K562 (cell line): ENCODE data around the gene SORCS1. TPM values are rescaled to one million over a fixed set of nuclear protein-coding genes. Genes with fewer than 3 reads are reported as not detected.

Source experiments
- ATAC-seq: fragments of 200-7000 bp; cut with Tn5 transposase; 3 replicates; pipeline ENCODE4 v1.9.1; 2020; ENCODE audit warnings: moderate library complexity
- BruUV-seq: library from RNA; stranded (reverse); fragments of 400-500 nt; replicated peaks from 2 replicates; lab custom pipeline; 2021; lab: Mats Ljungman, UMichigan
- CTCF ChIA-PET: fragments of 300-600 bp; formaldehyde crosslinking; extraction: SDS; loops from one replicate; lab custom pipeline; 2021; ENCODE audit warnings: low intra/inter-chr PET ratio; lab: Yijun Ruan, JAX
- POLR2A ChIA-PET: fragments of 300-600, 350-650 bp; sonication (Branson Sonifier 250); formaldehyde crosslinking; extraction: SDS; loops from one replicate; lab custom pipeline; 2021; ENCODE audit warnings: antibody characterized with exemption, inconsistent platforms; lab: Yijun Ruan, JAX
- DNase-seq, 4 experiments: peaks; one replicate each; pipeline versions ENCODE4 v3.0.0 to v3.0.0-alpha.2; 2011 to 2018; ENCODE audit warnings: low spot score in 3 of 4, mixed read lengths in 3 of 4; ENCODE audit errors: extremely low read depth in 1 of 4
- FAIRE-seq: peaks from 2 replicates; lab custom pipeline; 2011; peaks lifted over from hg19 to GRCh38; lab: Jason Lieb, UNC
- H2AFZ ChIP-seq: 2 replicates; pipeline ENCODE4 v1.6.0; 2011; ENCODE audit warnings: low read depth, low read length, control low read depth, inconsistent platforms
- H3K27ac ChIP-seq: fragments of 200-600 bp; 3 replicates; pipeline ENCODE4 v1.8.0; 2011; ENCODE audit warnings: low read depth, mild to moderate bottlenecking, control low read depth, inconsistent platforms, low read length, moderate library complexity, mixed read lengths; ENCODE audit errors: extremely low read depth
- H3K27me3 ChIP-seq, 2 experiments: fragments of 300-600 bp in 1 of 2; 2 replicates in 1 of 2; 3 replicates in 1 of 2; pipeline versions ENCODE4 v1.6.0 to v1.8.0; 2011; ENCODE audit warnings: inconsistent platforms in 2 of 2, low read length in 2 of 2, mild to moderate bottlenecking in 1 of 2, mixed read lengths in 1 of 2, moderate library complexity in 1 of 2; ENCODE audit not compliant: control insufficient read depth in 2 of 2, insufficient read depth in 2 of 2
- H3K36me3 ChIP-seq: fragments of 300-600 bp; 3 replicates; pipeline ENCODE4 v1.8.0; 2011; ENCODE audit warnings: mild to moderate bottlenecking, low read length, inconsistent platforms; ENCODE audit not compliant: control insufficient read depth, insufficient read depth
- H3K4me1 ChIP-seq, 2 experiments: fragments of 200-600 bp in 1 of 2; replicated peaks in 1 of 2; 2 replicates in 1 of 2; 3 replicates in 1 of 2; pipeline versions ENCODE4 v1.5.1 to v1.8.0; 2011; ENCODE audit warnings: inconsistent platforms in 2 of 2, low read length in 2 of 2, mild to moderate bottlenecking in 1 of 2, mixed read lengths in 1 of 2, moderate library complexity in 1 of 2; ENCODE audit not compliant: control insufficient read depth in 2 of 2, insufficient read depth in 2 of 2
- H3K4me2 ChIP-seq: 2 replicates; pipeline ENCODE4 v1.6.1; 2011; ENCODE audit warnings: low read length, control low read depth, inconsistent platforms, mixed read lengths; ENCODE audit not compliant: insufficient read depth
- H3K4me3 ChIP-seq: fragments of 200-600 bp; sonication (generic), shearing (Covaris generic); 2 replicates; pipeline ENCODE4 v1.5.1; 2016; ENCODE audit warnings: control low read depth, inconsistent platforms
- H3K79me2 ChIP-seq: fragments of 200-600 bp; 3 replicates; pipeline ENCODE4 v1.8.0; 2011; ENCODE audit warnings: low read length, inconsistent platforms; ENCODE audit not compliant: control insufficient read depth, insufficient read depth
- H3K9ac ChIP-seq, 2 experiments: 2 replicates each; pipeline versions ENCODE4 v1.6.0 to v1.6.1; 2011; ENCODE audit warnings: low read depth in 2 of 2, low read length in 2 of 2, control low read depth in 1 of 2, inconsistent platforms in 1 of 2, mild to moderate bottlenecking in 1 of 2, mixed read lengths in 1 of 2; ENCODE audit not compliant: insufficient read depth in 1 of 2
- H3K9me1 ChIP-seq: one replicate; pipeline ENCODE4 v1.6.0; 2011; ENCODE audit warnings: inconsistent platforms, mild to moderate bottlenecking, low read length, moderate library complexity; ENCODE audit not compliant: control insufficient read depth, insufficient read depth
- H3K9me3 ChIP-seq: replicated peaks from 2 replicates; pipeline ENCODE4 v1.5.1; 2011; ENCODE audit warnings: low read depth, low read length, inconsistent platforms; ENCODE audit not compliant: control insufficient read depth, insufficient read depth
- H4K20me1 ChIP-seq: replicated peaks from 2 replicates; pipeline ENCODE4 v1.6.1; 2011; ENCODE audit warnings: low read length, inconsistent platforms, mixed read lengths; ENCODE audit not compliant: control insufficient read depth, insufficient read depth
- DEAF1 ChIP-seq: fragments of 450-650 bp; formaldehyde crosslinking; IDR thresholded peaks from 2 replicates; pipeline ENCODE4 v1.4.0; 2020; ENCODE audit warnings: mild to moderate bottlenecking, moderate library complexity
- HBP1 ChIP-seq: fragments of 450-650 bp; formaldehyde crosslinking; IDR thresholded peaks from 2 replicates; pipeline ENCODE4 v1.4.0; 2022; ENCODE audit warnings: missing genetic modification characterization
- HMGN3 ChIP-seq: IDR thresholded peaks from 2 replicates; pipeline ENCODE4 v1.6.1; 2011; ENCODE audit warnings: borderline replicate concordance, low read depth, mild to moderate bottlenecking, mixed read lengths, low read length; ENCODE audit not compliant: insufficient read length; ENCODE audit errors: extremely low read depth
- HOXB6 ChIP-seq: fragments of 250-450 bp; sonication (Bioruptor Pico); IDR thresholded peaks from 2 replicates; pipeline ENCODE4 v1.5.1; 2022; ENCODE audit warnings: mild to moderate bottlenecking, borderline replicate concordance
- NFATC3 ChIP-seq: fragments of 450-650 bp; IDR thresholded peaks from 2 replicates; pipeline ENCODE4 v1.6.1; 2017; ENCODE audit warnings: mild to moderate bottlenecking
- TCF15 ChIP-seq: fragments of 250-450 bp; sonication (Bioruptor Pico); IDR thresholded peaks from 2 replicates; pipeline ENCODE4 v1.8.0; 2022; ENCODE audit warnings: moderate library complexity, mild to moderate bottlenecking, inconsistent platforms
- ZBTB8A ChIP-seq: fragments of 450-650 bp; IDR thresholded peaks from 2 replicates; pipeline ENCODE4 v1.6.1; 2018; ENCODE audit warnings: mild to moderate bottlenecking, moderate library complexity; ENCODE audit not compliant: partially characterized antibody
- ZNF778 ChIP-seq: fragments of 450-650 bp; formaldehyde crosslinking; IDR thresholded peaks from 2 replicates; pipeline ENCODE4 v1.4.0; 2020; ENCODE audit warnings: mild to moderate bottlenecking, moderate library complexity
- WGBS: fragments of 100-300 bp; shearing (Covaris generic); methylation state at CpG from one replicate; pipeline ENCODE4 v1.1.6; 2016; ENCODE audit warnings: low coverage, mixed read lengths; ENCODE audit not compliant: insufficient coverage; ENCODE audit errors: missing lambda C conversion rate; 5-methylcytosine and 5-hydroxymethylcytosine counted together
- in situ Hi-C: fragments of 300-500 bp; cut with MboI; formaldehyde crosslinking; loops from 4 replicates; pipeline ENCODE4 v1.15.0; 2018; ENCODE audit warnings: inconsistent platforms, mixed read lengths
- intact Hi-C: fragments of 100-400 bp; cut with micrococcal nuclease; formaldehyde crosslinking; loops from 2 replicates; pipeline ENCODE4 v1.14.2; 2022
- polyA plus RNA-seq, 8 experiments: library from polyadenylated mRNA; depleted of rRNA in 4 of 8; stranded (reverse) in 5 of 8; unstranded in 3 of 8; fragments of >200 nt; fragmentation: Nextera tagmentation in 2 of 8; fragmentation: Illumina TruSeq in 1 of 8; extraction: Ambion mirVana in 2 of 8; extraction: Trizol in 1 of 8; gene quantifications; 2 replicates each; pipeline versions ENCODE4 v1.2.1 to v1.2.3, GENCODE V29; 2011 to 2014; ENCODE audit warnings: inconsistent platforms in 1 of 8, missing spikeins in 1 of 8
- total RNA-seq, 7 experiments: library from RNA; depleted of rRNA in 6 of 7; stranded (reverse); fragments of >200 nt in 6 of 7; fragmentation: Illumina TruSeq in 2 of 7; extraction: Trizol in 2 of 7; gene quantifications; 2 replicates each; pipeline versions ENCODE4 v1.2.1 to v1.2.3, GENCODE V29; 2011 to 2021; ENCODE audit warnings: low replicate concordance in 1 of 7
- TF ChIP-seq, protein P1 (sequence below), 3 experiments: fragments of 200-800 bp in 1 of 3; sonication (Bioruptor generic) in 1 of 3; sonication (generic) in 1 of 3; formaldehyde crosslinking in 1 of 3; IDR thresholded peaks; 2 replicates each; pipeline versions ENCODE4 v1.6.1 to v1.8.0; 2016 to 2022; ENCODE audit warnings: mild to moderate bottlenecking in 2 of 3, missing compliant biosample characterization in 2 of 3, missing genetic modification characterization in 2 of 3, missing genetic modification reagents in 1 of 3
- TF ChIP-seq, protein P2 (sequence below): IDR thresholded peaks from 2 replicates; pipeline ENCODE4 v1.6.1; 2016; ENCODE audit warnings: missing genetic modification characterization, missing compliant biosample characterization
- TF ChIP-seq, protein P3 (sequence below): sonication (generic); formaldehyde crosslinking; IDR thresholded peaks from 2 replicates; pipeline ENCODE4 v1.8.0; 2022; ENCODE audit warnings: missing genetic modification reagents, mild to moderate bottlenecking, moderate library complexity, borderline replicate concordance

Gene SORCS1
- total and polyA plus RNA-seq, 9 of the 15 experiments (the other 6 are each of a cell fraction or from before 2014, with no cell fraction given) = 1.5 to 3.9 (median 2.7) TPM

GRCh38 chr10:107002068-107002467, 162.4 kb downstream of the SORCS1 start (continued):
- TF ChIP-seq DEAF1 (CRISPR knock-in tag) (no peak), ZBTB8A (no peak)
- TF ChIP-seq, protein P1, sequence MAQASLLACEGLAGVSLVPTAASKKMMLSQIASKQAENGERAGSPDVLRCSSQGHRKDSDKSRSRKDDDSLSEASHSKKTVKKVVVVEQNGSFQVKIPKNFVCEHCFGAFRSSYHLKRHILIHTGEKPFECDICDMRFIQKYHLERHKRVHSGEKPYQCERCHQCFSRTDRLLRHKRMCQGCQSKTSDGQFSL (CRISPR knock-in tag; IDR thresholded peaks at IDR 0.05) = no peak
- TF ChIP-seq, protein P1 (tag; IDR thresholded peaks at IDR 0.05) = no peak

DNA sequence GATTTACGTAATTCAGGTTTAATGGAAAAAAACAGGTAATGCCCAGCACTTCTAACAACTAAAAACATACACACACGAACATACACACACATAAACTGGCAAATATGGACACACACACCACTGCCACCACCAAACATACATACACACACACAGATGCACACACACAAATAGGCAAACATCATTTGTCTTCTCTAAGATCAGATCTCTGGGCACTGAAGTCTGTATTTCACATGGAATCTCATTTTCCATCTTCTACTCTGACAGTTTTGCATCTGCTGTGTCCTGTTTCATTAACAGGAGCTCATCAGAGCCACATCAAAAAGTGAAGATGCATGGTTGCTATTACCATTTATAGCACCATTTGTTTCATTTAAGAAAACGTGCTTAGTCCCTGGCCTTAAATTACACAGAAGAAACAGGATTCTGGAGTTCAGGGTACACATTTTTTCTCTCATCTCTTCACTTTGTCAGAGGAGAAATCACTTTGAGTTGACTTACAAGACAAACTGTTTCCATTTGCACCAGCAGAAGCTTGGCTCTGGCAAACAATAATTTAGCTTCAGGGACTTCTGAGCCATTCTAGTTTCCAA, 165.3 kb downstream of the SORCS1 start:
- in situ Hi-C loops (no loop called here), intact Hi-C loops (no loop called here)
- Histone ChIP-seq H3K9ac (no peak overlapping the region), H3K27ac (no peak overlapping the region), H3K9me1 (no peaks in the 10 kb centered on the region), H3K4me3 (no peak overlapping the region), H2AFZ (0 out of 2 replicates have a peak overlapping the region, but pooled peaks have one; percentile 23), H3K9me3 (no peaks in the 10 kb centered on the region), H3K27me3 (no peaks in the 10 kb centered on the region), H3K79me2 (no peaks in the 10 kb centered on the region), H3K4me1 (peaks cover 5 to 17% of the 10 kb centered on the region in 2 experiments; a peak in 3 of 5 replicates), H3K4me2 (no peak overlapping the region), H3K36me3 (no peaks in the 10 kb centered on the region), H4K20me1 (no peaks in the 10 kb centered on the region)
- DNase-seq (no peak), FAIRE-seq (no peak), ATAC-seq (no peak)
- no TSS peak for BruUV-seq
- 58% methylated on average over 2 of the region's 3 CpGs for WGBS
- TF ChIP-seq HOXB6 (CRISPR knock-in tag) (no peak), TCF15 (CRISPR knock-in tag) (no peak), HMGN3 (no peak), HBP1 (CRISPR knock-in tag) (no peak), ZNF778 (no peak), NFATC3 (no peak)
- TF ChIP-seq, protein P2, sequence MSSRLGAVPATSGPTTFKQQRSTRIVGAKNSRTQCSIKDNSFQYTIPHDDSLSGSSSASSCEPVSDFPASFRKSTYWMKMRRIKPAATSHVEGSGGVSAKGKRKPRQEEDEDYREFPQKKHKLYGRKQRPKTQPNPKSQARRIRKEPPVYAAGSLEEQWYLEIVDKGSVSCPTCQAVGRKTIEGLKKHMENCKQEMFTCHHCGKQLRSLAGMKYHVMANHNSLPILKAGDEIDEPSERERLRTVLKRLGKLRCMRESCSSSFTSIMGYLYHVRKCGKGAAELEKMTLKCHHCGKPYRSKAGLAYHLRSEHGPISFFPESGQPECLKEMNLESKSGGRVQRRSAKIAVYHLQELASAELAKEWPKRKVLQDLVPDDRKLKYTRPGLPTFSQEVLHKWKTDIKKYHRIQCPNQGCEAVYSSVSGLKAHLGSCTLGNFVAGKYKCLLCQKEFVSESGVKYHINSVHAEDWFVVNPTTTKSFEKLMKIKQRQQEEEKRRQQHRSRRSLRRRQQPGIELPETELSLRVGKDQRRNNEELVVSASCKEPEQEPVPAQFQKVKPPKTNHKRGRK (tag) = no peak
- TF ChIP-seq, protein P3, sequence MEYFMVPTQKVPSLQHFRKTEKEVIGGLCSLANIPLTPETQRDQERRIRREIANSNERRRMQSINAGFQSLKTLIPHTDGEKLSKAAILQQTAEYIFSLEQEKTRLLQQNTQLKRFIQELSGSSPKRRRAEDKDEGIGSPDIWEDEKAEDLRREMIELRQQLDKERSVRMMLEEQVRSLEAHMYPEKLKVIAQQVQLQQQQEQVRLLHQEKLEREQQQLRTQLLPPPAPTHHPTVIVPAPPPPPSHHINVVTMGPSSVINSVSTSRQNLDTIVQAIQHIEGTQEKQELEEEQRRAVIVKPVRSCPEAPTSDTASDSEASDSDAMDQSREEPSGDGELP (CRISPR knock-in tag) = no peak
- ChIA-PET POLR2A (no interaction called here), CTCF (no interaction called here)
